Measurements from ENCODE around the gene CPLANE2.
"Not testable (repeated sequence)": the region's sequence is repeated elsewhere in the genome, so short reads cannot be mapped to it uniquely, and the experiment has no call there.

CPLANE2 gene

GRCh38 chr1:16232316-16232710 lies 4.7 kb downstream of the CPLANE2 start:
- peaks cover 17% of the 10 kb centered on the region for H3K36me3 Mint-ChIP-seq (ENCODE audit: insufficient read depth)
- peaks cover 15% of the 10 kb centered on the region for H3K4me1 Mint-ChIP-seq
- H3K27ac Mint-ChIP-seq (ENCODE audit: low read depth): peak overlapping the region; percentile 36
- H3K4me3 Mint-ChIP-seq: no peak overlapping the region
- DNase-seq (ENCODE audit: low spot score in 2 of 2): no peak
- no peaks in the 10 kb centered on the region for H3K27me3 Mint-ChIP-seq
- H3K9me3 Mint-ChIP-seq: no peaks in the 10 kb centered on the region
- ATAC-seq (replicated peaks; ENCODE audit: extremely low read depth, poor library complexity, severe bottlenecking): no peak

GRCh38 chr1:16231331-16232315 lies 5.4 kb downstream of the CPLANE2 start:
- Mint-ChIP-seq H3K27me3 (no peaks in the 10 kb centered on the region), H3K4me3 (no peak overlapping the region), H3K4me1 (peaks cover 9% of the 10 kb centered on the region), H3K9me3 (no peaks in the 10 kb centered on the region), H3K27ac (ENCODE audit: low read depth) (no peak overlapping the region), H3K36me3 (ENCODE audit: insufficient read depth) (peaks cover 10% of the 10 kb centered on the region)
- DNase-seq (ENCODE audit: low spot score in 2 of 2) (no peak), ATAC-seq (replicated peaks; ENCODE audit: extremely low read depth, poor library complexity, severe bottlenecking) (no peak)

GRCh38 chr1:16230744-16231143 lies 6.2 kb downstream of the CPLANE2 start:
- H3K4me1 Mint-ChIP-seq: no peaks in the 10 kb centered on the region
- H3K27me3 Mint-ChIP-seq: peaks cover 7% of the 10 kb centered on the region
- H3K9me3 Mint-ChIP-seq: no peaks in the 10 kb centered on the region
- DNase-seq (ENCODE audit: low spot score in 2 of 2) (no peak), ATAC-seq (replicated peaks; ENCODE audit: extremely low read depth, poor library complexity, severe bottlenecking) (no peak)
- H3K36me3 Mint-ChIP-seq (ENCODE audit: insufficient read depth): peaks cover 4% of the 10 kb centered on the region
- no peak overlapping the region for H3K4me3 Mint-ChIP-seq
- no peak overlapping the region for H3K27ac Mint-ChIP-seq (ENCODE audit: low read depth)

- Mint-ChIP-seq H3K4me3 (no peak overlapping the region), H3K9me3 (no peaks in the 10 kb centered on the region), H3K4me1 (no peaks in the 10 kb centered on the region), H3K27ac (ENCODE audit: low read depth) (no peak overlapping the region), H3K36me3 (ENCODE audit: insufficient read depth) (peaks cover 4% of the 10 kb centered on the region), H3K27me3 (peaks cover 7% of the 10 kb centered on the region)
- DNase-seq (ENCODE audit: low spot score in 2 of 2): no peak
- no peak for ATAC-seq (replicated peaks; ENCODE audit: extremely low read depth, poor library complexity, severe bottlenecking)
These were observed 6.8 kb downstream of the CPLANE2 start for GRCh38 chr1:16229976-16230740.

GRCh38 chr1:16226490-16227179 lies 10.3 kb downstream of the CPLANE2 start:
- no peaks in the 10 kb centered on the region for H3K4me1 Mint-ChIP-seq
- H3K27me3 Mint-ChIP-seq: peaks cover 7% of the 10 kb centered on the region
- H3K4me3 Mint-ChIP-seq: no peak overlapping the region
- DNase-seq (ENCODE audit: low spot score in 2 of 2): no peak
- H3K36me3 Mint-ChIP-seq (ENCODE audit: insufficient read depth): peaks cover 6% of the 10 kb centered on the region
- no peaks in the 10 kb centered on the region for H3K9me3 Mint-ChIP-seq
- no peak for ATAC-seq (replicated peaks; ENCODE audit: extremely low read depth, poor library complexity, severe bottlenecking)
- H3K27ac Mint-ChIP-seq (ENCODE audit: low read depth): no peak overlapping the region

GRCh38 chr1:16226129-16226489 lies 10.9 kb downstream of the CPLANE2 start:
- Mint-ChIP-seq H3K36me3 (ENCODE audit: insufficient read depth) (peaks cover 6% of the 10 kb centered on the region), H3K4me3 (no peak overlapping the region)
- ATAC-seq (replicated peaks; ENCODE audit: extremely low read depth, poor library complexity, severe bottlenecking): no peak

GRCh38 chr1:16224472-16224871 lies 12.5 kb downstream of the CPLANE2 start:
- H3K4me3 Mint-ChIP-seq: no peak overlapping the region
- H3K27me3 Mint-ChIP-seq: peaks cover 7% of the 10 kb centered on the region
- ATAC-seq (replicated peaks; ENCODE audit: extremely low read depth, poor library complexity, severe bottlenecking): no peak
- no peak overlapping the region for H3K27ac Mint-ChIP-seq (ENCODE audit: low read depth)
- no peaks in the 10 kb centered on the region for H3K9me3 Mint-ChIP-seq
- DNase-seq (ENCODE audit: low spot score in 2 of 2): no peak
- H3K4me1 Mint-ChIP-seq: no peaks in the 10 kb centered on the region
- peaks cover 6% of the 10 kb centered on the region for H3K36me3 Mint-ChIP-seq (ENCODE audit: insufficient read depth)

More at GRCh38 chr1:16226129-16226489, 10.9 kb downstream of the CPLANE2 start:
- Mint-ChIP-seq H3K4me1 (no peaks in the 10 kb centered on the region), H3K27ac (ENCODE audit: low read depth) (no peak overlapping the region), H3K27me3 (peaks cover 7% of the 10 kb centered on the region), H3K9me3 (no peaks in the 10 kb centered on the region)
- no peak for DNase-seq (ENCODE audit: low spot score in 2 of 2)

- not testable (repeated sequence) for H3K27me3 Mint-ChIP-seq; H3K4me1 Mint-ChIP-seq; H3K4me3 Mint-ChIP-seq; H3K27ac Mint-ChIP-seq (ENCODE audit: low read depth); ATAC-seq (replicated peaks; ENCODE audit: extremely low read depth, poor library complexity, severe bottlenecking); DNase-seq (ENCODE audit: low spot score in 2 of 2); H3K36me3 Mint-ChIP-seq (ENCODE audit: insufficient read depth); H3K9me3 Mint-ChIP-seq
These were observed 14.3 kb downstream of the CPLANE2 start for GRCh38 chr1:16222716-16223115.

GRCh38 chr1:16221499-16221898 lies 15.5 kb downstream of the CPLANE2 start:
- H3K9me3 Mint-ChIP-seq: no peaks in the 10 kb centered on the region
- H3K27ac Mint-ChIP-seq (ENCODE audit: low read depth): no peak overlapping the region
- peaks cover 1% of the 10 kb centered on the region for H3K4me1 Mint-ChIP-seq
- DNase-seq (ENCODE audit: low spot score in 2 of 2) (no peak), ATAC-seq (replicated peaks; ENCODE audit: extremely low read depth, poor library complexity, severe bottlenecking) (no peak)
- H3K36me3 Mint-ChIP-seq (ENCODE audit: insufficient read depth): peaks cover 7% of the 10 kb centered on the region
- H3K4me3 Mint-ChIP-seq: no peak overlapping the region
- peaks cover 6% of the 10 kb centered on the region for H3K27me3 Mint-ChIP-seq

- no peaks in the 10 kb centered on the region for H3K27me3 Mint-ChIP-seq
- peaks cover 7% of the 10 kb centered on the region for H3K36me3 Mint-ChIP-seq (ENCODE audit: insufficient read depth)
- peaks cover 8% of the 10 kb centered on the region for H3K4me1 Mint-ChIP-seq
- H3K4me3 Mint-ChIP-seq: no peak overlapping the region
- H3K9me3 Mint-ChIP-seq: no peaks in the 10 kb centered on the region
- DNase-seq (ENCODE audit: low spot score in 2 of 2): no peak
- ATAC-seq (replicated peaks; ENCODE audit: extremely low read depth, poor library complexity, severe bottlenecking): no peak
- H3K27ac Mint-ChIP-seq (ENCODE audit: low read depth): no peak overlapping the region
These were observed 16.9 kb downstream of the CPLANE2 start for GRCh38 chr1:16219968-16220500.

- peaks cover 8% of the 10 kb centered on the region for H3K4me1 Mint-ChIP-seq
- no peaks in the 10 kb centered on the region for H3K27me3 Mint-ChIP-seq
- H3K9me3 Mint-ChIP-seq: no peaks in the 10 kb centered on the region
- peak overlapping the region; percentile 50 for H3K27ac Mint-ChIP-seq (ENCODE audit: low read depth)
- ATAC-seq (replicated peaks; ENCODE audit: extremely low read depth, poor library complexity, severe bottlenecking) (no peak), DNase-seq (ENCODE audit: low spot score in 2 of 2) (no peak)
- H3K36me3 Mint-ChIP-seq (ENCODE audit: insufficient read depth): peaks cover 7% of the 10 kb centered on the region
- H3K4me3 Mint-ChIP-seq: peak overlapping the region; percentile 74
These were observed 18.3 kb downstream of the CPLANE2 start for GRCh38 chr1:16218674-16219071.

- Mint-ChIP-seq H3K27ac (ENCODE audit: low read depth) (peak overlapping the region; percentile 50), H3K9me3 (no peaks in the 10 kb centered on the region), H3K4me1 (peaks cover 8% of the 10 kb centered on the region), H3K36me3 (ENCODE audit: insufficient read depth) (peaks cover 7% of the 10 kb centered on the region), H3K4me3 (peak overlapping the region; percentile 74), H3K27me3 (no peaks in the 10 kb centered on the region)
- DNase-seq (ENCODE audit: low spot score in 2 of 2): no peak
- no peak for ATAC-seq (replicated peaks; ENCODE audit: extremely low read depth, poor library complexity, severe bottlenecking)
These were observed 18.8 kb downstream of the CPLANE2 start for GRCh38 chr1:16218014-16218673.

All from central memory CD8-positive, alpha-beta T cell (primary cell).